Effector memory CD4-positive, alpha-beta T cell (primary cell): ENCODE data around the gene ABHD1.

Source experiments
- DNase-seq, 3 donors: peaks; one replicate each; pipeline ENCODE4 v3.0.0-alpha.2; 2020
- H3K27ac ChIP-seq: 2 replicates; pipeline ENCODE4 v1.7.0; 2013; ENCODE audit warnings: mild to moderate bottlenecking, low read length, moderate library complexity; ENCODE audit not compliant: insufficient read depth, poor library complexity, severe bottlenecking
- H3K27me3 ChIP-seq: replicated peaks from 2 replicates; pipeline ENCODE4 v1.7.0; 2013; ENCODE audit warnings: mild to moderate bottlenecking, low read length; ENCODE audit not compliant: insufficient read depth, control insufficient read depth, poor library complexity, severe bottlenecking
- H3K36me3 ChIP-seq: 2 replicates; pipeline ENCODE4 v1.7.0; 2013; ENCODE audit warnings: mild to moderate bottlenecking, low read length, moderate library complexity; ENCODE audit not compliant: control insufficient read depth, insufficient read depth
- H3K4me1 ChIP-seq: 2 replicates; pipeline ENCODE4 v1.7.0; 2013; ENCODE audit warnings: low read length, mild to moderate bottlenecking; ENCODE audit not compliant: control insufficient read depth, insufficient read depth, poor library complexity, severe bottlenecking
- H3K4me3 ChIP-seq: 2 replicates; pipeline ENCODE4 v1.7.0; 2013; ENCODE audit warnings: low read length, low read depth, mild to moderate bottlenecking; ENCODE audit not compliant: insufficient read depth, poor library complexity, severe bottlenecking
- H3K9me3 ChIP-seq: 2 replicates; pipeline ENCODE4 v1.7.0; 2013; ENCODE audit warnings: mild to moderate bottlenecking, low read length, moderate library complexity; ENCODE audit not compliant: control insufficient read depth

The ABHD1 gene

DNA sequence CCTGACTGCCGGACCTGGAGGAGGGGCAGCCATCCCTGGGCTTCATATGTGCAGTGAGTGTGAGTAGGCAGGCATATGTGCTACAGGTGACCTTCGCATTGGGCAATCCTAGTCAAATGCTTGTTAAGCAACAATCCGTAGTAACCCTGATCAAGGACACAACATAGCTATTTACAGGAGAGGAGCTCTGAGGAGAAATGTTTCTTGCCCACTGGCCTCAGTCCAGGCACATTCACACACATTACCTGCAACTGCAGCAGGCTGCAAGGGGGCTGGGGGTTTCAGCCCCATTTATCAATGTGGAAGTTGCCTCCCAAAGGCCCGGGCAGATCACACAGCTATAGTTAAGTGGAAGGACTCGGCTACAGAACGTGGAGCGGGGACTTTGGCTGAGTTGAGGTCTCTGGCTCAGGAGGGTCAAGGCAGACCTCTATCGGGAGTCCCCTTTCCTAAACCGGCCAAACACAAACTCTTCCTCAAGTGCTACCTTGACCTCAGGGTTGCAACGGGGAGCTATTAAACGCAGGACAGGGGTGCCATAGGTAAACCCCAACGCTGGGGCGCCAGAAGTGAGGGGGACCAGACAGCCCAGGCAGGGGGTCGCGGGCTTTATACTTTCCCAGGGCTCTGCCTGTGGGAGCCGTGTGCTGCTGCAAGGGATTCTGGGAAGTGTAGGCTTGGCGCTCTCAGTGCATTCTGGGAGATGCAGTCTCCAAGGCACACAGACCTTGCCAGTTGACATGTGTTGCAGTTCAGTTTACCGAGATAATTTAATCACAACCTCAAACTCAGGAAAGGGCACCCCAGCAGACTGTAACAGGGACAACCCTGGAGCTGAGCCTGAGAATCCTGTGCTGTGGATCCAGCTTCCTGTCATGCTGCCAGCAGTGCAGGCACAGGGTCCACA lies 27.6 kb upstream of the ABHD1 start:
- Histone ChIP-seq H3K36me3 (no peaks in the 10 kb centered on the region), H3K4me3 (no peak overlapping the region), H3K27ac (no peak overlapping the region), H3K4me1 (peaks cover 7% of the 10 kb centered on the region), H3K9me3 (no peaks in the 10 kb centered on the region), H3K27me3 (no peaks in the 10 kb centered on the region)
- DNase-seq = peak in 1 of 3 donors; percentile 21

DNA sequence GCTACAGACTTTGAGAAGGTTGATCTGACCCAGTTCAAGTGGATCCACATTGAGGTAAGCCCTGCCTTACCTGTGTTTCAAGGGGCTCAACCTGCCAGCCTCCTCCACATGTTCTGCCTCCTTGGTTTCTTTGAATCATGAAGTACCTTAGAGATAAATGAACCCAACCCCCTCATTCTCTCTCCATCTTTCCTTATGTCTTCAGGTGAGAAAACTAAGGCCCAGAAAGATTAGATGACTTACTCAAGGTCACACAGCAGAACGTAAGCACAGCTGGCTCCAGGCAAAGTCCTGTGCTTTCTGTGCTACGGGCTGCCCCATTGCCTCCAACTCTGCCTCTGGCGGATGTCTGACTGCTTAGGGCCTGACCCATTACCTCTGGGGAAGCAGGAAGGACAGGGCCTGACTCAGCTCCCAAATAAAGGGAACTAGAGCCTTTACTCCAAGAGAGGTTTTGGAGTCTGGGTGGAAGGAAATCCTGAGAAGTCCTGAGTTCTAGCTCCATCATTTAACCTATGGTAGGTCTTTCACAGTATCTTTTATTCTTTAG lies 26.8 kb upstream of the ABHD1 start:
- DNase-seq = no peak
- Histone ChIP-seq H3K4me3 (no peak overlapping the region), H3K27me3 (no peaks in the 10 kb centered on the region), H3K36me3 (no peaks in the 10 kb centered on the region), H3K9me3 (no peaks in the 10 kb centered on the region), H3K4me1 (peaks cover 7% of the 10 kb centered on the region), H3K27ac (no peak overlapping the region)

- Histone ChIP-seq H3K9me3 (no peaks in the 10 kb centered on the region), H3K36me3 (no peaks in the 10 kb centered on the region), H3K4me3 (no peak overlapping the region), H3K4me1 (peaks cover 7% of the 10 kb centered on the region), H3K27me3 (no peaks in the 10 kb centered on the region), H3K27ac (no peak overlapping the region)
- no peak for DNase-seq
Observed at GRCh38 chr2:27097341-27097740, 26.3 kb upstream of the ABHD1 start.

DNA sequence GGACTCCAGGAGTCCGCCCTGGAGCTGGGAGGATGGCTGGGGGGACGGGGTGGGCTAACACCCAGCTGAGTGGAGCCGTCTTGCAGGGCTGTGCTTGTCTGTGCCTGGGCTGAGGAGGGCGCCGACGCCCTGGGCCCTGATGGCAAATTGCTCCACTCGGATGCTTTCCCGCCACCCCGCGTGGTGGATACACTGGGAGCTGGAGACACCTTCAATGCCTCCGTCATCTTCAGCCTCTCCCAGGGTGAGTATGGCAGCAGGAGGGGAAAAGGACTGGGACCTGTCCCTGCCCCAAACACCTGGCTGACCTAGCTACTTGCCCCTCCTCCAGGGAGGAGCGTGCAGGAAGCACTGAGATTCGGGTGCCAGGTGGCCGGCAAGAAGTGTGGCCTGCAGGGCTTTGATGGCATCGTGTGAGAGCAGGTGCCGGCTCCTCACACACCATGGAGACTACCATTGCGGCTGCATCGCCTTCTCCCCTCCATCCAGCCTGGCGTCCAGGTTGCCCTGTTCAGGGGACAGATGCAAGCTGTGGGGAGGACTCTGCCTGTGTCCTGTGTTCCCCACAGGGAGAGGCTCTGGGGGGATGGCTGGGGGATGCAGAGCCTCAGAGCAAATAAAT lies 24.2 kb upstream of the ABHD1 start:
- DNase-seq = no peak
- Histone ChIP-seq H3K4me3 (no peak overlapping the region), H3K27ac (no peak overlapping the region), H3K9me3 (no peaks in the 10 kb centered on the region), H3K27me3 (no peaks in the 10 kb centered on the region), H3K36me3 (no peaks in the 10 kb centered on the region), H3K4me1 (peaks cover 7% of the 10 kb centered on the region)

GRCh38 chr2:27100036-27100435 lies 23.6 kb upstream of the ABHD1 start:
- H3K4me1 ChIP-seq = peaks cover 7% of the 10 kb centered on the region
- H3K27me3 ChIP-seq = no peaks in the 10 kb centered on the region
- H3K36me3 ChIP-seq = no peaks in the 10 kb centered on the region
- no peaks in the 10 kb centered on the region for H3K9me3 ChIP-seq
- DNase-seq = no peak
- H3K4me3 ChIP-seq = no peak overlapping the region
- no peak overlapping the region for H3K27ac ChIP-seq

DNA sequence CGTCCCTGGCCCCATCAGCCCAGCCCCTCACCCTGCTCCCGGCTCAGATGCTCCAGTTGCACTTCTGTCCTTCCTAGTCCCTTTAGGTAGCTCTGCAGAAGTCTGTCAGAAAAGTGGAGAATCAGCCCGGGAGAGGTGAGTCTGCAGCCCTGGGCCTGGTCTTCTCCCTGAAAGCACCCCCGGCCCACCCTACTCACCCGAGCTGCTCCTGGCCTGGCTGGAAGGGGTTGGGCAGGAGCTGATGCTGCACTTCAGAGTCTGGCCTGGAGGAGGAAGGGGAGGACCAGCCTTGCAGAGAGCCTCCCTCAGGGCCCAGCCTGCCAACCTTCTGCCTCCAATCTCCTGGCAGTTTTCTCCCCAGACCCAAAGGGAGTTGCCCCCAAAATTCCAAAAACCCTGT lies 21.3 kb upstream of the ABHD1 start:
- Histone ChIP-seq H3K9me3 (no peaks in the 10 kb centered on the region), H3K36me3 (no peaks in the 10 kb centered on the region), H3K4me1 (no peaks in the 10 kb centered on the region), H3K27ac (no peak overlapping the region), H3K27me3 (no peaks in the 10 kb centered on the region), H3K4me3 (no peak overlapping the region)
- DNase-seq = no peak

GRCh38 chr2:27105981-27106380 lies 17.6 kb upstream of the ABHD1 start:
- no peak for DNase-seq
- no peaks in the 10 kb centered on the region for H3K27me3 ChIP-seq
- no peak overlapping the region for H3K4me3 ChIP-seq
- H3K36me3 ChIP-seq = no peaks in the 10 kb centered on the region
- no peaks in the 10 kb centered on the region for H3K9me3 ChIP-seq
- H3K4me1 ChIP-seq = no peaks in the 10 kb centered on the region
- no peak overlapping the region for H3K27ac ChIP-seq

DNA sequence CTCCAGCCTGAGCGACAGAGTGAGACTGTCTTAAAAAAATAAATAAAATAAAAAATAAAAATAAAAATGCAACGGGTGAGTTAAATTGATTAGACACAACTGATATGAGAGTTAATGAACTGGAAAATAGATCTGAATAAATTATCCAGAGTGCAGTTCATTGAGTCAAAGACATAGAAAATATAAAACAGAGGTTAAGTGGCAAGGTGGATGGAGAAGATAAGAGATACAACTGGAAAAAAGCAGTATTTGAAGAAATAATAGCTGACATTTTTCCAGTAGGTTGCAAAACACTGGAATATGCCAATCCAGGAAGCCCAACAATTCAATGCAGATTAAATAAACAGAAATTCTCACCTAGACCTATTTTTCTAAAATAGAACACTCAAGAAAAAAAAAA lies 15.4 kb upstream of the ABHD1 start:
- Histone ChIP-seq H3K36me3 (no peaks in the 10 kb centered on the region), H3K9me3 (no peaks in the 10 kb centered on the region), H3K27ac (no peak overlapping the region), H3K27me3 (no peaks in the 10 kb centered on the region), H3K4me3 (no peak overlapping the region), H3K4me1 (no peaks in the 10 kb centered on the region)
- no peak for DNase-seq

DNA sequence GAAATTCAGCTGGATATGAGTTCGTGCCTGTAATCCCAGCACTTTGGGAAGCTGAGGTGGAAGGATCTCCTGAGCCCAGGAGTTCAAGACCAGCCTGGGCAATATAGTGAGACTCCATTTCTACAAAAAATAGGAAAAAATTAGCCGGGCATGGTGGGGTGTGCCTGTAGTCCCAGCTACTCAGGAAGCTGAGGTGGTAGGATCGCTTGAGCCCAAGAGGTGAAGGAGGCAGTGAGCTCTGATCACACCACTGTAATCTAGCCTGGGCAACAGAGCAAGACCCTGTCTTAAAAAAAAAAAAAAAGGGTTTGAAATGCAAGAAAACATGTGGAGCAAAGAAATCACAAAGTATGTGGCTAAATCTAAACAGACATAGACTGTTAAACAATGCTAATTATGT lies 14.5 kb upstream of the ABHD1 start:
- Histone ChIP-seq H3K9me3 (no peaks in the 10 kb centered on the region), H3K4me1 (no peaks in the 10 kb centered on the region), H3K4me3 (no peak overlapping the region), H3K27ac (no peak overlapping the region), H3K36me3 (no peaks in the 10 kb centered on the region), H3K27me3 (no peaks in the 10 kb centered on the region)
- no peak for DNase-seq
